Esophagus squamous epithelium (tissue), 5 donors: ENCODE results near the gene MZT2A. TPM values are rescaled to one million over a fixed set of nuclear protein-coding genes. Genes with fewer than 3 reads are reported as not detected.
"Not testable (repeated sequence)": the region's sequence is repeated elsewhere in the genome, so short reads cannot be mapped to it uniquely, and the experiment has no call there.

ENCODE experiments used
- DNase-seq: peaks from one replicate; lab custom pipeline; 2025; lab: John Stamatoyannopoulos, UW
- H3K27ac ChIP-seq, 4 donors: fragments of 200-600 bp; sonication (generic); one replicate each; pipeline ENCODE4 v1.5.1; 2016 to 2019; ENCODE audit warnings: mild to moderate bottlenecking in 1 of 4
- H3K27me3 ChIP-seq, 4 donors: fragments of 200-600 bp; sonication (generic); 1 replicate in 3 of 4; 2 replicates in 1 of 4; pipeline versions ENCODE4 v1.5.1 to v1.6.0; 2017 to 2021; ENCODE audit warnings: antibody characterized with exemption in 1 of 4
- H3K36me3 ChIP-seq, 3 donors: fragments of 200-600 bp; sonication (generic); one replicate each; pipeline ENCODE4 v1.5.1; 2016 to 2019
- H3K4me1 ChIP-seq, 3 donors: fragments of 200-600 bp; sonication (generic); one replicate each; pipeline ENCODE4 v1.5.1; 2017 to 2019
- H3K4me3 ChIP-seq, 4 donors: fragments of 200-600 bp; sonication (generic); 1 replicate in 3 of 4; 2 replicates in 1 of 4; pipeline ENCODE4 v1.5.1; 2016 to 2019; ENCODE audit warnings: mild to moderate bottlenecking in 2 of 4, moderate library complexity in 1 of 4
- H3K9me3 ChIP-seq, 3 donors: fragments of 200-600 bp; sonication (generic); one replicate each; pipeline ENCODE4 v1.5.1; 2016 to 2019
- POLR2A ChIP-seq, 4 donors: fragments of 450-650 bp; IDR thresholded peaks; one replicate each; pipeline ENCODE4 v1.6.1; 2017; ENCODE audit warnings: antibody characterized with exemption in 4 of 4, mild to moderate bottlenecking in 4 of 4, moderate library complexity in 3 of 4
- WGBS, 2 donors: methylation state at CpG; one replicate each; pipeline ENCODE4 v1.1.5; 2018; 5-methylcytosine and 5-hydroxymethylcytosine counted together
- intact Hi-C: fragments of 100-400 bp; cut with DNase I; formaldehyde crosslinking; loops from one replicate; pipeline ENCODE4 v1.15.0; 2022
- total RNA-seq, 4 donors: library from RNA; depleted of rRNA; stranded (reverse); fragments of >200 nt; gene quantifications; one replicate each; pipeline ENCODE4 v1.1.0, GENCODE V29; 2016
- TF ChIP-seq, protein P1 (sequence below), 6 experiments: fragments of 450-650 bp in 4 of 6; fragments of 200-600 bp in 2 of 6; sonication (generic) in 2 of 6; IDR thresholded peaks; one replicate each; pipeline ENCODE4 v1.5.1; 2016 to 2019; ENCODE audit warnings: antibody characterized with exemption in 6 of 6, mild to moderate bottlenecking in 4 of 6, moderate library complexity in 4 of 6
- donor health status: DM: yes; HTN: yes; CAD: no.

Gene MZT2A
- total RNA-seq, 4 donors from 2014 or later, result 101 to 169 (median 118) TPM

DNA sequence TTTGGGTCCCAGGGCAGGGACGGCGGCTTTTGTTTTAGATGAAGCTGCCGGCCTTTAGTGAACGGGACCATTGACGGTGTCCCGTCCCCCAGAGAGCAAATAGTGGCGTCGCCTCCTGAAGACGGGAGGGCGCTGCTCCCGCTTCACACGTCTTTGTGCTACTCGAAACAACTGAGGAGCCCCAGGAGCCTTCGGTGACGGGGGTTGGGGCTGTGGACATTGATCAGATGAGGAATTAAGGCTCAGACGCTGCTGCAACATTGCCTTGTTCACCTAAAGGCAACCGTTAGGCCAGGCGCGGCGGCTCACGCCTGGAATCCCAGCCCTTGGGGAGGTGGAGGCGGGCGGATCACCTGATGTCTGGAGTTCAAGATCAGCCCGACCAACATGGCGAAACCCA is 15.8 kb downstream of the MZT2A start:
- peaks cover 0 to 19% (median 0%) of the 10 kb centered on the region in 3 donors for H3K36me3 ChIP-seq
- DNase-seq, H3K9me3 ChIP-seq, H3K4me1 ChIP-seq, intact Hi-C loops, H3K27ac ChIP-seq, H3K27me3 ChIP-seq, H3K4me3 ChIP-seq: not testable (repeated sequence)
- WGBS, 2 donors, result 97 to 100% methylated on average over 3 to 5 of the region's 25 CpGs

DNA sequence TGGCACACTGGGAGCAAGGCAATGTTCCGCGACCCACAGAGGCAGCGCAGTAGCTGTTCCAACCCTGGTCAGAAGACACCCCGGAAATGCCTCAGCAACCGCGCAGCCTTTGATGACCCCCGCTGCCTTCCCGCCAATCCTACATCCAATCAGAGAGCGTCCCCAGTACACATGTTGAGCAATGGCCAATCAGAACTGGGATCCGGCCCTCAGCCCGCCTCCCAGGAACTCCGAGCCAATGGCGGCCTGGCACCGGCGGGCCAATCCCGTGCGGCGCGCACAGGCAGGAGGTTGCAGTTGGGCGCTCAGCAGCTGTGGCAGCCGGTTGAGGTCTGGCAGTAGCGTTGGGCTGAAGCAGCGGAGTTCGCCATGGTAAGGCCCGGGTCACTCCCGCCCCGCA is 16.4 kb downstream of the MZT2A start, which contains the start of gene TUBA3D:
Gene TUBA3D, plus strand, starts transcription at position 289 of the 400 bp plus-strand sequence. Its CDS starts 81 bp downstream, at position 370.
- no peaks in the 10 kb centered on the region for H3K9me3 ChIP-seq
- H3K27ac ChIP-seq, result no peak within 1 kb of the TSS
- no peak within 1 kb of the TSS for H3K4me3 ChIP-seq
- H3K36me3 ChIP-seq, result peaks cover 0 to 19% (median 0%) of the 10 kb centered on the region in 3 donors
- no peak for DNase-seq
- TF ChIP-seq POLR2A (IDR thresholded peaks at IDR 0.05), result no peak
- TF ChIP-seq, protein P1, sequence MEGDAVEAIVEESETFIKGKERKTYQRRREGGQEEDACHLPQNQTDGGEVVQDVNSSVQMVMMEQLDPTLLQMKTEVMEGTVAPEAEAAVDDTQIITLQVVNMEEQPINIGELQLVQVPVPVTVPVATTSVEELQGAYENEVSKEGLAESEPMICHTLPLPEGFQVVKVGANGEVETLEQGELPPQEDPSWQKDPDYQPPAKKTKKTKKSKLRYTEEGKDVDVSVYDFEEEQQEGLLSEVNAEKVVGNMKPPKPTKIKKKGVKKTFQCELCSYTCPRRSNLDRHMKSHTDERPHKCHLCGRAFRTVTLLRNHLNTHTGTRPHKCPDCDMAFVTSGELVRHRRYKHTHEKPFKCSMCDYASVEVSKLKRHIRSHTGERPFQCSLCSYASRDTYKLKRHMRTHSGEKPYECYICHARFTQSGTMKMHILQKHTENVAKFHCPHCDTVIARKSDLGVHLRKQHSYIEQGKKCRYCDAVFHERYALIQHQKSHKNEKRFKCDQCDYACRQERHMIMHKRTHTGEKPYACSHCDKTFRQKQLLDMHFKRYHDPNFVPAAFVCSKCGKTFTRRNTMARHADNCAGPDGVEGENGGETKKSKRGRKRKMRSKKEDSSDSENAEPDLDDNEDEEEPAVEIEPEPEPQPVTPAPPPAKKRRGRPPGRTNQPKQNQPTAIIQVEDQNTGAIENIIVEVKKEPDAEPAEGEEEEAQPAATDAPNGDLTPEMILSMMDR (IDR thresholded peaks at IDR 0.05), result no peak
- H3K4me1 ChIP-seq, result no peaks in the 10 kb centered on the region
- 83 to 95% methylated on average over 1 to 17 of the region's 27 CpGs for WGBS, 2 donors
- H3K27me3 ChIP-seq, result no peaks in the 10 kb centered on the region
- intact Hi-C loops, result no loop called here

DNA sequence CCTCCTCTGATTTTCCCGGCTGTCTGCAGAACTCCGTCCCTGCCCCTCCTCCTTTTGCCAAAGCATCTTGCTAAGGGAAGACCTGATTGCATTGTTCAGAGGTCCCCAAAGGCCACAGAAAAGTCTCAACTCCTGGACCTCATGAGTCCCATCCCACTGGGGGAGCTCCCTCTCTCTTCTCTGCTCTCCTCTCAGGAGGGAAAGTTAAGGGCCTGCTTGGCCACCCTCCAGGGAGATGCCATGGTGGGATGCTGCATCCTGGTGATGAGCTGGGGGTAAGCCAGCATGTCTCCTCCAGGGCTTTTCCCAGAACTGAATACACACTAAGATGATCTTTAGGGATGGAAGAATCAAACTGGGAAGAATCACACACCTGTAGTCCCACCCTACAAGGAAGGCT is 18.9 kb downstream of the MZT2A start:
- H3K36me3 ChIP-seq, result peaks cover 0 to 13% (median 0%) of the 10 kb centered on the region in 3 donors
- H3K27ac ChIP-seq, DNase-seq, H3K4me3 ChIP-seq, H3K27me3 ChIP-seq, H3K4me1 ChIP-seq, intact Hi-C loops, H3K9me3 ChIP-seq: not testable (repeated sequence)
- 92% methylated on average over 2 of the region's 2 CpGs; no CpG with 5 or more reads in 1 of the 2 donors for WGBS, 2 donors

DNA sequence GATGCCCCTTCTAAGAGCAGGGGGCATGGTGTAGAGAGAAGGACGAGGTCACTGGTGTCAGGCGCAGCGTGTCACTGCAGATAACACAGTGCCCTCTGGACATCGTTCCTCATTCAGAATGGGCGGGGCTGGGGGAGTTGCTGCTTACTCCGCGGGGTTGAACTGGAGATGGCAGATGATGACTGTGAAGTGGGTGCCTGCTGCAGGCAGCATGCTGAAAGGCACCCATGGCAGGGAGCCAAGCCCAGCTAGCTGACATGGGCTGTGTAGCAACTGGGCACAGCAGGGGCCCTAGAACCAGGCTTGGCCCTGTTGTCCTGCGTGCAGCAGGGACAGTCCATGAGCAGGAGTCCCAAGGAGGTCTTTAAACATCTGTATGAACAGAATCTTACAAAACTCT is 20.6 kb downstream of the MZT2A start:
- 78 to 100% methylated on average over 1 of the region's 8 CpGs for WGBS, 2 donors
- H3K36me3 ChIP-seq, result peaks cover 0 to 13% (median 0%) of the 10 kb centered on the region in 3 donors
- H3K4me3 ChIP-seq, DNase-seq, H3K4me1 ChIP-seq, H3K9me3 ChIP-seq, H3K27me3 ChIP-seq, intact Hi-C loops, H3K27ac ChIP-seq: not testable (repeated sequence)

DNA sequence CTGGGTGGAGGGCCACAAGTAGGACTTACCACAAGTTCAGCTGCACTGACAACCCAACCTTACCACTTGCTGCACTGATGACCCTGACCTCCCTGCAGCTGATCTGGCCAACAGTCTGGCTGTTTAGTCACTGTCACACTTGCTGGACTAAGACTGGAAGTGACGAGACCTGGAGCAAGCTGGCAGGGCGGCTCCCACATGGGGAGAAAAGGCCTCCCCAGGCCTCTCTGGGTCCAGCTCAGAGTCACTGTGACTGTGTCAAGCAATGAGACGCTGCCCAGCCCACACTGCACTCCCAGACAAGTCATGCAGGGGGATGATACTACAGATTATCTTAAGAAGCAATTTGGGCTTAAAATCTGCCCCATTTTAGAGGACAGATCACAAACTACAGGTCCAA is 21.3 kb downstream of the MZT2A start:
- H3K36me3 ChIP-seq, H3K27ac ChIP-seq, H3K27me3 ChIP-seq, H3K9me3 ChIP-seq, DNase-seq, intact Hi-C loops, H3K4me3 ChIP-seq, H3K4me1 ChIP-seq: not testable (repeated sequence)
- 83 to 100% methylated on average over 1 of the region's 3 CpGs for WGBS, 2 donors

DNA sequence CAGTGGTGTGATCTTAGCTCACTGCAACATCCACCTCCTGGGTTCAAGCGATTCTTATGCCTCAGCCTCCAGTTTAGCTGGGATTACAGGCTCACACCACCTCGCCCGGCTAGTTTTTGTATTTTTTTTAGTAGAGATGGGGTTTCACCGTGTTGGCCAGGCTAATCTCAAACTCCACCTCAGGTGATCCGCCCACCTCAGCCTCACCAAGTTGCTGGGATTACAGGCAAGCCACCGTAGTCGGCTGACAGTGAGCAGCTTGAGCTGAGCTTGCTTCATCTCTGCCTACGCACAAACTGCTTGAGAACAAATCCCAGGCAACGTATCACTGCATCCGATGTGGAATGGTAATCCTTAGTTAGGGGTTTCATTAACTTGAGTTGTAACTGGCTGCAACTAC is 24.5 kb downstream of the MZT2A start:
- H3K27ac ChIP-seq, H3K4me1 ChIP-seq, H3K9me3 ChIP-seq, H3K27me3 ChIP-seq, H3K4me3 ChIP-seq, intact Hi-C loops, DNase-seq, H3K36me3 ChIP-seq: not testable (repeated sequence)
- WGBS, 2 donors, result 90 to 92% methylated on average over 9 to 10 of the region's 10 CpGs

DNA sequence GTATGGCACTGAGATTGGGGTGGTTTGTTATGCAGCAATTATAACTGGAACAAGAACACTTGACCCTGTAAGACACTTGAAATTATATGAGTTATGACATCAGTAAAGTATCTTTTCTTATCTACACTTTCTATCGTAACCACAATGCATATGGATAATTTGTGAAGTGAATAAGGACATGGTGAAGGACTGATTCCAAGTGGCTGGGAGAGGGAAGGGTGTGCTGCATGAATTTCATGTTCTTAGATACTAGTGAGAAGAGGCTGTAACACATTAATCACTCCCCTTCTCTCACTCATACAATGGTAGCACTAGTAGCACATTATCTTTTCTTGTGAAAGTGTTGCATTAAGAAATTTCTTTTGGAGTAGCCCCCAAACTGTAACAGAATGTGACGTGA is 37.3 kb downstream of the MZT2A start:
- H3K9me3 ChIP-seq, intact Hi-C loops, H3K27ac ChIP-seq, DNase-seq, H3K4me3 ChIP-seq, H3K4me1 ChIP-seq, H3K36me3 ChIP-seq: not testable (repeated sequence)
- WGBS, 2 donors, result 58 to 88% methylated on average over 1 of the region's 2 CpGs
- H3K27me3 ChIP-seq, result peaks cover 0 to 14% (median under 1%) of the 10 kb centered on the region in 4 donors

DNA sequence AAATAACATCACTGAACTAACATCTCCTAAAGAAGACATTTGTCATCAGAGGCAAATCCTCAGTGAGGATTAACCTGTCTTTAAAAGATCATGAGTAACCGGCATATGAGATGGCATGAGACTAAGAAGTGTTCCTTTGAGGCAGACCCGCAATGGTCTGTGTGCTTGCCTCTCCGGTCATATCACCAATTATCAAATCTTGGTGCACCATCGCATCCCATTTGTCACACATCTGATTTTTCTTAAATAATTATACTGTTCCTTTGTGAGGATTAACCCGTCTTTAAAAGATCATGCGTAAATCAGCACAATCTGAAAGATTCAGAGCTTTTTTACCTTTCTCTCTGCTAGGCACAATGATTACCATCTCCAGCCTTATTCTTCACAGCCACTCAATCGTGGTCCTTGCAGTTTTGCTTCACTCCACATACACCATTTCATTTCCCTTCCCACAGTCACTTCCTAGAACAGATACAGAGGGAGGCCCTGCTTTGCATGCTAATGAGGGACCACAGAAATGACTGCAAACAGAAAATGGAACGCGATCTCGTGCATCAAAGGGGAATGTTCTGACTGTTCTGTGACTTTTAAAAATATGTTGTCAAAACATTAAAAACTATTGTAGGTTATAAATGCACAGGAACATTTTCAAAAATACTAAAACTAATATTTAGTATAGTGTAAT is 40.8 kb downstream of the MZT2A start:
- intact Hi-C loops, H3K4me3 ChIP-seq, H3K4me1 ChIP-seq, DNase-seq, H3K27me3 ChIP-seq, H3K27ac ChIP-seq, H3K36me3 ChIP-seq, H3K9me3 ChIP-seq: not testable (repeated sequence)
- 59 to 74% methylated on average over 10 of the region's 10 CpGs for WGBS, 2 donors

DNA sequence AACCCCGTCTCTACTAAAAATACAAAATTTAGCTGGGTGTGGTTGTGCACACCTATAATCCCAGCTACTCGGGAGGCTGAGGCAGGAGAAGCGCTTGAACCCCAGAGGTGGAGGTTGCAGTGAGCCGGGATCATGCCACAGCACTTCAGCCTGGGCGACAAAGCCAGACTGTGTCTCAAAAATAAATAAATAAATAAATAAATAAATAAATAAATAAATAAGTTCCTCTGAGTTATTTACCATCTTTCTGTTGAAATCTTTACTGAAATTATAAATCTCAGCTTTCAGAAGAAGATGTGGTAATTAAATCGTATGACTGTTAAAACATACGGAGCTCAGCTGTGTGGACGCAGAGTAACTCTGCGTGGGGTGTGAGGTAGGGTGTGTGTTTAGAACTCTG is 44.2 kb downstream of the MZT2A start:
- H3K27ac ChIP-seq, intact Hi-C loops, H3K9me3 ChIP-seq, H3K4me1 ChIP-seq, DNase-seq, H3K36me3 ChIP-seq, H3K27me3 ChIP-seq, H3K4me3 ChIP-seq: not testable (repeated sequence)
- WGBS, 2 donors, result 75 to 86% methylated on average over 8 to 9 of the region's 9 CpGs
